Ishikawa (cell line): ENCODE measurements around the gene CRYBG2.

ENCODE experiments used
- CEBPB ChIP-seq: IDR thresholded peaks from 2 replicates; pipeline ENCODE4 v1.6.1; 2012
- CREB1 ChIP-seq: IDR thresholded peaks from 2 replicates; pipeline ENCODE4 v1.6.1; 2012; ENCODE audit warnings: low read depth
- EGR1 ChIP-seq: IDR thresholded peaks from 2 replicates; pipeline ENCODE4 v1.6.1; 2012
- EP300 ChIP-seq: IDR thresholded peaks from 2 replicates; pipeline ENCODE4 v1.6.1; 2012; ENCODE audit warnings: borderline replicate concordance
- FOXM1 ChIP-seq: IDR thresholded peaks from 2 replicates; pipeline ENCODE4 v1.6.1; 2012; ENCODE audit warnings: low read depth, borderline replicate concordance
- MAX ChIP-seq: IDR thresholded peaks from 2 replicates; pipeline ENCODE4 v1.6.1; 2012
- NFIC ChIP-seq: IDR thresholded peaks from 2 replicates; pipeline ENCODE4 v1.6.1; 2012
- RAD21 ChIP-seq: IDR thresholded peaks from 2 replicates; pipeline ENCODE4 v1.6.1; 2012; ENCODE audit warnings: low read depth
- REST ChIP-seq: IDR thresholded peaks from 2 replicates; pipeline ENCODE4 v1.6.1; 2012; ENCODE audit warnings: low read depth, mild to moderate bottlenecking
- TAF1 ChIP-seq: IDR thresholded peaks from 2 replicates; pipeline ENCODE4 v1.6.1; 2012; ENCODE audit warnings: low read depth, mild to moderate bottlenecking
- TCF12 ChIP-seq: IDR thresholded peaks from 2 replicates; pipeline ENCODE4 v1.6.1; 2012; ENCODE audit warnings: low read depth
- TEAD4 ChIP-seq: IDR thresholded peaks from 2 replicates; pipeline ENCODE4 v1.6.1; 2012
- USF1 ChIP-seq: IDR thresholded peaks from 2 replicates; pipeline ENCODE4 v1.6.1; 2012
- YY1 ChIP-seq: IDR thresholded peaks from 2 replicates; pipeline ENCODE4 v1.6.1; 2012; ENCODE audit warnings: low read depth
- ZBTB7A ChIP-seq: IDR thresholded peaks from 2 replicates; pipeline ENCODE4 v1.6.1; 2012; ENCODE audit warnings: low read depth

The CRYBG2 gene

GRCh38 chr1:26293911-26294463 is 59.9 kb downstream of the CRYBG2 start:
- no peak for TF ChIP-seq FOXM1
- TF ChIP-seq ZBTB7A, result no peak
- no peak for TF ChIP-seq USF1
- no peak for TF ChIP-seq RAD21
- TF ChIP-seq NFIC, result no peak
- no peak for TF ChIP-seq EGR1
- no peak for TF ChIP-seq REST
- no peak for TF ChIP-seq CREB1
- no peak for TF ChIP-seq TCF12
- TF ChIP-seq YY1, result no peak
- no peak for TF ChIP-seq MAX
- no peak for TF ChIP-seq EP300
- TF ChIP-seq CEBPB, result no peak
- TF ChIP-seq TAF1, result no peak
- no peak for TF ChIP-seq TEAD4

GRCh38 chr1:26291939-26292338 is 62.0 kb downstream of the CRYBG2 start:
- TF ChIP-seq TCF12, result no peak
- TF ChIP-seq MAX, result no peak
- no peak for TF ChIP-seq RAD21
- no peak for TF ChIP-seq YY1
- TF ChIP-seq USF1, result no peak
- no peak for TF ChIP-seq TAF1
- TF ChIP-seq TEAD4, result no peak
- TF ChIP-seq CREB1, result no peak

GRCh38 chr1:26291433-26291832 is 62.5 kb downstream of the CRYBG2 start:
- TF ChIP-seq CEBPB, result no peak
- TF ChIP-seq NFIC, result no peak
- no peak for TF ChIP-seq FOXM1
- no peak for TF ChIP-seq TCF12
- no peak for TF ChIP-seq RAD21
- TF ChIP-seq TAF1, result no peak
- no peak for TF ChIP-seq MAX
- no peak for TF ChIP-seq USF1
- TF ChIP-seq TEAD4, result no peak
- no peak for TF ChIP-seq REST
- no peak for TF ChIP-seq CREB1
- no peak for TF ChIP-seq EGR1
- TF ChIP-seq ZBTB7A, result no peak
- TF ChIP-seq YY1, result no peak

GRCh38 chr1:26290882-26291261 is 63.1 kb downstream of the CRYBG2 start:
- TF ChIP-seq REST (no peak), TCF12 (no peak), FOXM1 (no peak), TEAD4 (no peak), TAF1 (no peak), EGR1 (no peak), CEBPB (no peak)
